Measurements from ENCODE around the gene PREP.

DNA sequence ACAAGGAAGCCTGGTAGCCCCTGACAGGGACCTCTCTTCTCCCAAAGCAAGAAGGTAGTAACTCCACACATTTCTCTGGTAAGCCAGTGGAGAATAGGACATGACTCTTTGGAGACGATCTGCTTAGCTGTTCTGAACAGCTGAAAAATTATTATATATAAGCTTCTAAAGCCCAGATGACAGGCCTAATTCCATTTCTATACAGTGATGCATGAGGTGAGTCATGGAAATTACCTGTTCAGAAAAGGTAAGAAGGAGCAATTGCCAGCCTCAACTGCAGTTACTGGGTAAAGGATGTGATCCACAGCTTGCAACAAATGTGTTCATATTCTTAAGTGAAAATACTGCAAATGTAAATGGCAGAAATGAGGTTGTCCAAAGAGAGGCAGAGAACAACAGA is 54.0 kb downstream of the PREP start:
- TF ChIP-seq, protein P1, sequence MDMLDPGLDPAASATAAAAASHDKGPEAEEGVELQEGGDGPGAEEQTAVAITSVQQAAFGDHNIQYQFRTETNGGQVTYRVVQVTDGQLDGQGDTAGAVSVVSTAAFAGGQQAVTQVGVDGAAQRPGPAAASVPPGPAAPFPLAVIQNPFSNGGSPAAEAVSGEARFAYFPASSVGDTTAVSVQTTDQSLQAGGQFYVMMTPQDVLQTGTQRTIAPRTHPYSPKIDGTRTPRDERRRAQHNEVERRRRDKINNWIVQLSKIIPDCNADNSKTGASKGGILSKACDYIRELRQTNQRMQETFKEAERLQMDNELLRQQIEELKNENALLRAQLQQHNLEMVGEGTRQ (IDR thresholded peaks at IDR 0.05; ENCODE audit: low read length), result no peak
- TF ChIP-seq CHD1 (IDR thresholded peaks at IDR 0.05; ENCODE audit: low read depth, low read length) (no peak), TEAD4 (IDR thresholded peaks at IDR 0.05; ENCODE audit: low read depth, low read length) (no peak), POLR2A (IDR thresholded peaks at IDR 0.05; ENCODE audit: control extremely low read depth in 1 of 2, low read depth in 2 of 2, low read length in 2 of 2) (no peak), JUND (IDR thresholded peaks at IDR 0.05; ENCODE audit: low read length) (no peak), YY1 (IDR thresholded peaks at IDR 0.05; ENCODE audit: low read depth, low read length) (no peak), GTF2F1 (IDR thresholded peaks at IDR 0.05; ENCODE audit: borderline replicate concordance, low read depth, low read length) (no peak)
- TF ChIP-seq, protein P2, sequence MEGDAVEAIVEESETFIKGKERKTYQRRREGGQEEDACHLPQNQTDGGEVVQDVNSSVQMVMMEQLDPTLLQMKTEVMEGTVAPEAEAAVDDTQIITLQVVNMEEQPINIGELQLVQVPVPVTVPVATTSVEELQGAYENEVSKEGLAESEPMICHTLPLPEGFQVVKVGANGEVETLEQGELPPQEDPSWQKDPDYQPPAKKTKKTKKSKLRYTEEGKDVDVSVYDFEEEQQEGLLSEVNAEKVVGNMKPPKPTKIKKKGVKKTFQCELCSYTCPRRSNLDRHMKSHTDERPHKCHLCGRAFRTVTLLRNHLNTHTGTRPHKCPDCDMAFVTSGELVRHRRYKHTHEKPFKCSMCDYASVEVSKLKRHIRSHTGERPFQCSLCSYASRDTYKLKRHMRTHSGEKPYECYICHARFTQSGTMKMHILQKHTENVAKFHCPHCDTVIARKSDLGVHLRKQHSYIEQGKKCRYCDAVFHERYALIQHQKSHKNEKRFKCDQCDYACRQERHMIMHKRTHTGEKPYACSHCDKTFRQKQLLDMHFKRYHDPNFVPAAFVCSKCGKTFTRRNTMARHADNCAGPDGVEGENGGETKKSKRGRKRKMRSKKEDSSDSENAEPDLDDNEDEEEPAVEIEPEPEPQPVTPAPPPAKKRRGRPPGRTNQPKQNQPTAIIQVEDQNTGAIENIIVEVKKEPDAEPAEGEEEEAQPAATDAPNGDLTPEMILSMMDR (IDR thresholded peaks at IDR 0.05; ENCODE audit: control extremely low read depth in 1 of 3, insufficient read depth in 1 of 3, low read depth in 1 of 3, low read length in 3 of 3), result no peak
- TF ChIP-seq, protein P3, sequence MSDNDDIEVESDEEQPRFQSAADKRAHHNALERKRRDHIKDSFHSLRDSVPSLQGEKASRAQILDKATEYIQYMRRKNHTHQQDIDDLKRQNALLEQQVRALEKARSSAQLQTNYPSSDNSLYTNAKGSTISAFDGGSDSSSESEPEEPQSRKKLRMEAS (IDR thresholded peaks at IDR 0.05), result no peak

Data from H1 (cell line).